ENCODE results near the gene SEC24A.
"Not testable (repeated sequence)": the region's sequence is repeated elsewhere in the genome, so short reads cannot be mapped to it uniquely, and the experiment has no call there.

The SEC24A gene

GRCh38 chr5:134651531-134651930 lies 2.9 kb downstream of the SEC24A start:
- no peak for DNase-seq

- DNase-seq = no peak
Measured at GRCh38 chr5:134656690-134657089, 8.1 kb downstream of the SEC24A start.

- DNase-seq = no peak
Measured at GRCh38 chr5:134659456-134659855, 10.9 kb downstream of the SEC24A start.

GRCh38 chr5:134659922-134660321 lies 11.3 kb downstream of the SEC24A start:
- DNase-seq = no peak

- no peak for DNase-seq
Measured at GRCh38 chr5:134662971-134663370, 14.4 kb downstream of the SEC24A start.

GRCh38 chr5:134664448-134664847 lies 15.9 kb downstream of the SEC24A start:
- no peak for DNase-seq

DNA sequence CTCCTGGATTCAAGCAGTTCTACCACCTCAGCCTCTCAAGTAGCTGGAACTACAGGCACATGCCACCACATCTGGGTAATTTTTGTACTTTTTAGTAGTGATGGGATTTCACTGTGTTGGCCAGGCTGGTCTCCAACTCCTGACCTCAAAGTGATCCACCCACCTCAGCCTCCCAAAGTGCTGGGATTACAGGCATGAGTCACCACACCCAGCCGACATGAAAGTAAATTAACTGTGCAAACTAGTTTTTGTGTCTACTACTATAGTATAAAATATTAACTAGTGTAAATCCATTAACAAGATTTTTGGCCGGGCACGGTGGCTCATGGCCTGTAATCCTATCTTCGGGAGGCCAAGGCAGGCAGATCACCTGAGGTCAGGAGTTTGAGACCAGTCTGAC lies 25.0 kb downstream of the SEC24A start:
- not testable (repeated sequence) for DNase-seq

DNA sequence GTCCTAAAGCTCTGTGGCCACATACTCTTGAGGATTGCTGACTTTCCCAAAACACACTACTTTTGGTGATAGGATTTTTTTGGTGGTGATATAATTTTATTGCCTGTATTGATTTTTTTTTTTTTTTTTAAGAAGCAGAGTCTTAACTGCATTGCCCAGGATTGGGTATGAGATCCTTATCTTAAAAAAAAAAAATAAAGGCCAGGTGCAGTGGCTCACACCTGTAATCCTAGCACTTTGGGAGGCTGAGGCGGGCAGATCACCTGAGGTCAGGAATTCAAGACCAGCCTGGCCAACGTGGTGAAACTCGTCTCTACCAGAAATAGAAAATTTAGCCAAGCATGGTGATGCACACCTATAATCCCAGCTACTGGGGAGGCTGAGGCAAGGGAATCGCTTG lies 28.8 kb downstream of the SEC24A start:
- DNase-seq = not testable (repeated sequence)

- not testable (repeated sequence) for DNase-seq
Measured at GRCh38 chr5:134690144-134690543, 41.6 kb downstream of the SEC24A start.

- DNase-seq = no peak
Measured at GRCh38 chr5:134692722-134693121, 44.1 kb downstream of the SEC24A start.

GRCh38 chr5:134708301-134708700 lies 59.7 kb downstream of the SEC24A start:
- no peak for DNase-seq

- no peak for DNase-seq
Measured at GRCh38 chr5:134714120-134714519, 65.5 kb downstream of the SEC24A start.

- no peak for DNase-seq
Measured at GRCh38 chr5:134714541-134714940, 66.0 kb downstream of the SEC24A start.

DNA sequence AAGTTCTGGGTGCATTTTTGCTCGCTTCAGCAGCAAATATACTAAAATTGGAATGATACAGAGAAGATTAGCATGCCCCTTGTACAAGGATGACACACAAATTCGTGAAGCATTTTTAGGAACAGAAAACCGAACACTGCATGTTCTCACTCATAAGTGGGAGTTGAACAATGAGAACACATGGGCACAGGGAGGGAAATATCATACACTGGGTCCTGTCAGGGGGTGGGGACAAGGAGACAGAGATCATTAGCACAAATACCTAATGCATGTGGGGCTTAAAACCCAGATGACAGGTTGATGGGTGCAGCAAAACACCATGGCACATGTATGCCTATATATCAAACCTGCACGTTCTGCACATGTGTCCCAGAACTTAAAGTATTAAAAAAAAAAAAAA lies 66.9 kb downstream of the SEC24A start:
- DNase-seq = not testable (repeated sequence)

- DNase-seq = no peak
Measured at GRCh38 chr5:134724872-134725271, 76.3 kb downstream of the SEC24A start.

GRCh38 chr5:134732819-134733218 lies 84.2 kb downstream of the SEC24A start:
- no peak for DNase-seq

DNA sequence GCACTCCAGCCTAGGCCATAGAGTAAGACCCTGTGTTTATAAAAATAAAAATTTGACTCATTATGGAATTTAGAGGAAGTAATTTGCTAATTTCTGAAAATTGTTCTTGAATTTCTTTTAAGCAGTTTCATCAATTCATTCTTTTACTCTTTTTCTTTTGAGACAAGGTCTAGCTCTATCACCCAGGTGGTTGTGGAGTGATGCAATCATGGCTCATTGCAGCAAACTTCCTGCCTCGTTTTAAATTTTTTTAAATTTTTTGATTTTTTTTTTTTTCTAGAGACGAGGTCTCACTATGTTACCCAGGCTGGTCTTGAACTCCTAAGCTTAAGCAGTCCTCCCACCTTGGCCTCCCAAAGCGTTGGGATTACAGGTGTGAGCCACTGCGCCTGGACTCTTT lies 86.7 kb downstream of the SEC24A start:
- no peak for DNase-seq

- no peak for DNase-seq
Measured at GRCh38 chr5:134736173-134736812, 87.7 kb downstream of the SEC24A start.

- DNase-seq = peak; percentile 87
Measured at GRCh38 chr5:134738133-134738962, 89.8 kb downstream of the SEC24A start, which contains the start of gene CAMLG. TSS of gene CAMLG (plus strand) at chr5:134738548. CDS start at chr5:134738621, 73 bp downstream.

- peak; percentile 22 for DNase-seq
Measured at GRCh38 chr5:134738963-134739661, 90.5 kb downstream of the SEC24A start.

DNA sequence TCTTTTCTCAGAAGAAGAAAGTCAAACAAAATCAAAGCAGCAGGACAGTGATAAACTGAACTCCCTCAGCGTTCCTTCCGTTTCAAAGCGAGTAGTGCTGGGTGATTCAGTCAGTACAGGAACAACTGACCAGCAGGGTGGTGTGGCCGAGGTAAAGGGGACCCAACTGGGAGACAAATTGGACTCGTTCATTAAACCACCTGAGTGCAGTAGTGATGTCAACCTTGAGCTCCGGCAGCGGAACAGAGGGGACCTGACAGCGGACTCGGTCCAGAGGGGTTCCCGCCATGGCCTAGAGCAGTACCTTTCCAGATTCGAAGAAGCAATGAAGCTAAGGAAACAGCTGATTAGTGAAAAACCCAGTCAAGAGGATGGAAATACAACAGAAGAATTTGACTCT lies 92.5 kb downstream of the SEC24A start:
- DNase-seq = no peak

- DNase-seq = no peak
Measured at GRCh38 chr5:134742134-134742533, 93.5 kb downstream of the SEC24A start.

GRCh38 chr5:134749415-134749814 lies 100.8 kb downstream of the SEC24A start:
- no peak for DNase-seq

GRCh38 chr5:134758176-134758503 lies 109.6 kb downstream of the SEC24A start:
- DNase-seq = no peak

Measured in NCI-H526 treated with DMSO at 0.1 percent for 48 hours (cell line).